MV-4-11 (cell line): ENCODE data around the gene ELP1.
A peak's percentile ranks its signal among the peaks of the same experiment; 100 is the strongest.

Experiments
- DNase-seq: peaks from one replicate; lab custom pipeline; 2025; lab: John Stamatoyannopoulos, UW

ELP1 gene

DNA sequence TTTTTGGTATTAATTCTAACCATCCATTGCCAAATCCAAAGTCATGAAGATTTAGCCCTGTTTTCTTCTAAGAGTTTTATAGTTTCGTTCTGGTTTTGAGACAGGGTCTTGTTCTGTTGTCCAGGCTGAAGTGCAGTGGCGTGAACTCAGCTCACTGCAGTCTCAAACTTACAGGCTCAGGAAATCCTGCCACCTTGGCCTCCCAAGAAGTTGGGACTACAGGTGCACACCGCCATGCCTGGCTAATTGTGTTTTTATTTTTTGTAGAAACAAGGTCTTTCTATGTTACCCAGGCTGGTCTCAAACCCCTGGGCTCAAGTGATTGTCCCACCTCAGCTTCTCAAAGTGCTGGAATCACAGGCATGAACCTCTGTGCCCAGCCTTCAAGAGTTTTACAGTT is 50.8 kb downstream of the ELP1 start:
- DNase-seq: no peak

DNA sequence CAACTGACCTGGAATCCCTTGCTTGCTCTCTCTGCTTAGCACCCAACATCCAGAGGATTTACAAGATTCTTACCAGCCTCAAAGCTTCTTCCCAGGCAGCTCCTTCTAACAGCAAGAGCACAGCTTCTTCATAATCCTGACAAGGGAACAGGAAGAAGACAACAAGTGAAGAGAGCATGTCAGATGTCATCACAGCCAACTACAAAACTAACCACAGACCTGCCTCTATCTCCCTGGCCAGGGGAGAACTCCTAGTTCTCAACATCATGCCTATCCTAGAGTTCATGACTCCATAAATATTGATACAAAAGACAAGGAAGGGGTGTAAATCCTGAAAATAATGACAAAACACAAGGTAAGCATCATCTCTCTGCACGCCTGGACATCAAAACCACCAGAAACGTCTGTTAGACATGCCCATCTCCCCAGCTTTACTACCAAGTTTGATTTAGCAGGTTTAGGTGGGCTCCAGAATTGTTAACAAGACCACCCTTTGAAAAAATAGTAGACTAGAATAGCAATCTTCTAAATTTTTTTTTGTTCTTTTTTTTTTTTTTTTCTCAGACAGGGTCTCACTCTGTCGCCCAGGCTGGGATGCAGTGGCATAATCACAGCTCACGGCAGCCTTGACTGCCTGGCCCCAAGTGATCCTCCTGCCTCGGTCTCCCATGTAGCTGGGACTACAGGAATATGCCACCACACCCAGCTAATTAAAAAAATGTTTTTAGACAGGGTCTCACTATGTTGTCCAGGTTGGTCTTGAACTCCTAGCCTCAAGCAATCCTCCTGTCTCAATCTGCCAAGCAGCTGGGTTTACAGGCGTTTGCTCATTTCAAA is 51.7 kb downstream of the ELP1 start:
- no peak for DNase-seq

GRCh38 chr9:108880738-108881316 is 53.1 kb downstream of the ELP1 start:
- no peak for DNase-seq

- no peak for DNase-seq
These were observed 56.4 kb downstream of the ELP1 start for GRCh38 chr9:108877524-108877923.

DNA sequence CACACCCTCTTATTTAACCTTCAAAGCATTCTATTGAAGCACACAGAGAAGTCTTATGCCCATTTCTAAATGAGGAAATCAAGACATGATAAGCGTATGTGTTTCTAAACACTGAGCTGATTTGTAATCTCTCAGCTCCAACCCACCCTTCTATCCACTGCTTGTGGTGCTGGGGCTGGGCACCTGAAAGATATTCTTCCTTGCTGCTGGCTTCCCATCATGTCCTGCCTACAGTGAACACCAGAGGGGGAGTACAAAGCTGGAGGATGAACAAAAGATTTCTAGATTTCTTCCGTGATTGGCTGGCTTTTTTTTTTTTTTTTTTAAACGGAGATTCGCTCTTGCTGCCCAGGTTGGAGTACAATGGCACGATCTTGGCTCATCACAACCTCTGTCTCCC is 57.5 kb downstream of the ELP1 start:
- no peak for DNase-seq

GRCh38 chr9:108874058-108874788 is 59.7 kb downstream of the ELP1 start:
- no peak for DNase-seq

DNA sequence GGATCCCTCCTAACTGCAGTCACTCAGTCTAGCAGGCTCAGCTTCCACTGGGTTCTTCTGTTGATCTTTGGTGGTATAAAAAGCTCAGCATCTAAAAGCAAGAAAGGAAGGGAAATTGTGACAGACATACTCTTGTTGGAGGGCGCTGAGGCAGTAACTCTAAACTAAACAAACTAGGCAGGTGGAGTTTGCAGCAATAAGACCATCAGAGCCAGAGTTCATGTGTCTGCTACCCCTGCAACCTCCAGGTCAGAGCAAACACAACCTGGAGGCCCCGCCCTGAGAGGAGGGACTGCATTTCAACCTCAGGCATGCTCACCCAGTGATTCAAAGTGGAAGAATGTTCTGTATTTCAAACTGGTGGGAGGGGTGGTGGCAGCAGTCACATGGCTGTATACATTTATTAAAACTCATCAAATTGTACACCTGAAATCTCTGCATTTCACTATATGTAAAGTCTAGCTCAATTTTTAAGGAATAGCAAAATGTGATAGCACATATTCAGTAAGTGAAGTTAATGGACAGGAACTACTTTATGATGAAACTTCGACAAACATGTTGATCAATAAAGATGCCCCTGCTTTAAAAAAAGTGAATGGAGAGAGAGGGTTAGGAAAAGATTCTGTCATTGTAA is 64.7 kb downstream of the ELP1 start:
- DNase-seq: no peak

DNA sequence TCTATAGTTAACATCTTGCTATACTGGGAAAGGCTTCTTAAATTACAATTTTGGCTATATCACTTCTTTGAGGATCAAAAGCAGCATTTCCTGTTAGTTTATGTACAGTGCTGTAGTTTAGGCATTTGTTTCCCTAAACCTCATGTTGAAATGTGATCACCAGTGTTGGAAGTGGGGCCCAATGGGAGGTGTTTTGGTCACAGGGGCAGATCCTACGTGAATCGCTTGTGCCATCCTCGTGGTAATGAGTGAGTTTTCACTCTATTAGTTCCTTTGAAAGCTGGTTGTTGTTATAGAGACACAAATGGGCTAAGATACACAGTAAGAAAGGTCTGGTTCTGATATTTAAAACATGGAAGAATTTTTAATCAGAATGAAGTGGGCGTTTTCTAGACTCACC is 66.1 kb downstream of the ELP1 start:
- no peak for DNase-seq

DNA sequence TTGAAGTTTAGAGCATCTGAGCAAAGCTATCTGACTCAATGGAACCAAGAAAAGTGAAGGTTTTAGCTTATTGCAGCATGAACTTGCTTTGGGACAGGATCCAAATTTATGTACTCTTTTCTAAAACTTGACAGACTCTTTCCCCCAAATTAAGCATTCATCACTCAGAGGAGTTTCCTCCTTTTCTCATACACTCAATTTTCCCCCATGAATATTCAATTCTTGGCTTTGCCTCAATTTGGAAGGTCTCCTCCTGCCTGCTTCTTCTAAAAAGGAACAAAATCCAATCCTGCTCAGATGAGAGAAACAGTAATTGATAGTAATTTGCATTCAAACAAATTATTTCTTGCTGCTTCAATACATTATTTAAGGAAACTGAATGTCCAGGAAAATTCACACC is 66.8 kb downstream of the ELP1 start:
- DNase-seq: no peak

- DNase-seq: no peak
These were observed 67.9 kb downstream of the ELP1 start for GRCh38 chr9:108866001-108866420.

- DNase-seq: no peak
These were observed 68.9 kb downstream of the ELP1 start for GRCh38 chr9:108865037-108865436.

DNA sequence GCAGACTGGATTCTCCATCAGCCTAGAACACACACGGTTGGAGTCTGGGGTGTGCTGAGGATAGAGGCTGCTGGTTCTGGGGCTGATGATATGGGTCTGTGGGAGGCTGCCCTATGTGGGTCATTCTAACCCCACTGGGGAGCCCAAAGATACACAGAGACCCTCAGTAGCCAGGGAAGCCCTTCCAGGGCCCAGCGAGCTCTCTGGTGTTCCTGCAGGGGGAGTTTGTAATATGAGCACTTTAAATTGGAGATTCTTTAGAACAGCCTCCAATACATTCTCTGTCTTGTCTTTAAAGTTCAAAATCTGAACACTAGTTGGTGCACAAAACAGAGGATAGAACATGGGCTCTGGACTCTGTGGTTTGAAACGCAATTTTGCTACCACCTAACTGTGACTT is 69.5 kb downstream of the ELP1 start:
- no peak for DNase-seq

GRCh38 chr9:108863891-108864290 is 70.0 kb downstream of the ELP1 start:
- peak; percentile 28 for DNase-seq

DNA sequence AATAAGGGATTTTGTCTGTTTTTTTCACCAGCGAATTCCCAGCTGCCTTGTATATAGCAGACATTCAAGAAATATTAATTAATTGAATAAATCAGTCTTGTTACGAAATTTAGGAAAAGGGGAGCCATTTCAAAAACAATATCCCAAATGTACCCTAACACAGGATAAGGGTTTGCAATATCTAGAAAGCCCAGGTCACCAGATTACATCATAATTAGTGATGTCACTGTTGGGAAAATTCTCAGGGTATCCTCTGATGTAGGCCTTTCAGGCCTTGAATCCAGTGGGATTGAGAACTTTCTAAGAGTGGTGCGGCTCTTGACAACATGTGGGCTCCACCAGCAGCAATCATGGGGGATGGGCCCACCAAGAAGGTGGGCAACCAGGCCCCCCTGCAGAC is 71.9 kb downstream of the ELP1 start, which contains the start of gene ACTL7A:
Gene ACTL7A, plus strand, starts transcription at position 270 of the 400 bp plus-strand sequence. Its CDS starts 57 bp downstream, at position 327.
- no peak for DNase-seq

- no peak for DNase-seq
These were observed 72.5 kb downstream of the ELP1 start for GRCh38 chr9:108861464-108861863.

DNA sequence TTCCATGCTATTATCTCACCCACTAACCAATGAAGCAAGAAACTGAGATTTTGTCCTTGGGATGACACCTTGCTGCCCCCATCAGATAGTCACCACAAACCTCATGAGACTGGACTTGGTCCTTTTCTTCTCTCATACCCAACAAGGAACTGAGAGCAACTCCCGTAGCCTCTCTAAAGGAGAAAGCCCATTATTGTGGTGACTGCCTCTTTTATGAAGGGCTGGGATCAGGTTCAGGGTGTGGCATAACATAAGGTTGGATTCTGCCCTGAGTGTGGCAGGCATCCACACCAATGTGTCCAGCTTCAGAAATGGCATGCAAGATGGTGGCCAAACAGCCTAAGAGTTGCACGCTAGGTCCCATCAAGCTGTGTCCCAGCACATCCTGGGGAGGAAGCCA is 73.2 kb downstream of the ELP1 start:
- DNase-seq: peak; percentile 50

GRCh38 chr9:108860354-108860753 is 73.6 kb downstream of the ELP1 start:
- DNase-seq: peak; percentile 69

- DNase-seq: peak; percentile 16
These were observed 74.3 kb downstream of the ELP1 start for GRCh38 chr9:108859459-108860114.

DNA sequence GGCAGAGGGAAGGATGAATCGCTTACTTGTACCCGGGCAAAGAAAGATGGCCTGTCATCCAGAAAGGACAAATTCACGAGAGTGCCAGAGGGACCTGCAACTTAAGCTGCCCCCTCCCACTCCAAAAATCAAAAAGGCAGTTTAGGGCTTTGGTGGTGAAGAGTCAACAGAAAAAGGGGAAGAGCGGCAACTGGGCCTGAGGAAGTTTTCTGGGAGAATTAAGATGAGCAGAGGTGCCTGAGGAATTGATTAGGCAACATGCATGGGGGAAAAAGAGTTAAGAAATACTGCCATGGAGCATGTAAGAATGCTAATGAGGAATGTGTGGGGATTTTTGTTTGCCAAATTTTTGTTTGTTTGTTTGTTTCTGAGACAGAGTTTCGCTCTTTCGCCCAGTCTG is 76.4 kb downstream of the ELP1 start:
- peak; percentile 22 for DNase-seq

DNA sequence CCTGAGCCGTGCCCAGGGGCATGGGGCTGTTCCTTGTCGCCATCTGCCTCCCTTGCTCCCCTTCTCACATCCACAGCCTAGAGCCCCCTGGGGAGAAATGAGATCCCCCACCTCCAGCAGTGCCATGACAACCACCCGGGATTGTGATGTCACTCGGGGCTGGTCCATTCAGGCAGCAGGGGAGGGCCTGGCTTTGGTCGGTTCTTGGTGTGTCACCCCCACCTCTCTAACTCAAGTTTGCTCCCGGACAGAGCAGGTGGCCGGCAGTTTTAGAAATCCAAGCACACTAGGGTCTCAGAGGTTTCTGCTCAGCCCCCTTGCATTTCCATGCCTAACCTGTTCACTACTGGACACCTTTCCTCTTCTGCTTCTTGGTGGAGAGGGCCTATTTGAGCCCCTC is 78.0 kb downstream of the ELP1 start, which contains the start of gene ACTL7B:
Gene ACTL7B, minus strand, starts transcription at position 99 of the 400 bp plus-strand sequence. Its CDS starts 56 bp downstream, at position 43.
- DNase-seq: no peak

- no peak for DNase-seq
These were observed 78.4 kb downstream of the ELP1 start for GRCh38 chr9:108855529-108855886.
